HG03342 (cell line): Measurements from ENCODE around the gene LIMS2.
A peak's percentile ranks its signal among the peaks of the same experiment; 100 is the strongest.

Source experiments
- ATAC-seq: cut with Tn5 transposase; IDR thresholded peaks from one replicate; pipeline ENCODE4 v1.9.1; 2021; ENCODE audit warnings: mild to moderate bottlenecking, moderate library complexity; ENCODE audit not compliant: unreplicated experiment

The LIMS2 gene

GRCh38 chr2:127607399-127607908, 67.9 kb downstream of the LIMS2 start:
- ATAC-seq: no peak

GRCh38 chr2:127606625-127607398, 68.5 kb downstream of the LIMS2 start:
- ATAC-seq: no peak

- no peak for ATAC-seq
These were observed 69.6 kb downstream of the LIMS2 start for GRCh38 chr2:127605691-127606263.

DNA sequence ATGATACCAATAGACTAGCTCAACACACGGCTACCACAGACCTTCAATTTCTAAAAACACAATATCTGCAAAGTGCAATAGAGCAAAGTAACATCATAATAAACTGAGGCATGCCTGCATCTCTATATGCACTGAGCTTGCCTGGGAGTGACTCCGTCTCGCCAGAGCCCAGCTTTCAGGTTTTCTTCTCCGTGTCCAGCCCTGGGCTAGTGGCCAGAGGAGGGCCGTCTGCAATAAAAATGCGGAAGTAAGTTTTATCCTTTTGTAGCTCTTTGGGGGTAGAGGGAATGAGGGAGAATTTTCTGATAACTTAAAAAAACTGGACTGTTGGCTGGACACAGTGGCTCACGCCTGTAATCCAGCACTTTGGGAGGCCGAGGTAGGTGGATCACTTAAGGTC, 70.3 kb downstream of the LIMS2 start:
- no peak for ATAC-seq

DNA sequence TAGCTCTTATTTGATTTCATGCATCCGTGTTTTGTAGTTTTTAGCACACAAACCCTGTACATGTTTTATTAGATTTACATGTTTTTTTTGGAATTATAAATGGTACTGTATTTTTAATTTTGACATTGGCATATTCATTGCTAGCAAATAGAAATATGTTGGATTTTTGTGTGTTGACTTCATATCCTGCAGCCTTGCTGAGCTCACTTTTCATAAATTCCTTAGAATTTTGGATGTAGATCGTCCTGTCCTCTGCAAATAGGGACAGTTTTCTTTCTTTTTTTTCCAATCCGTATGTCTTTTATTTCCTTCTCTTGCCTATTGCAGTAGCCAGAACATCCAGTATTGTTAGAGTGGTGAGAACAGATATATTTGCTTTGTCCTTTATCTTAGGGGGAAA, 76.1 kb downstream of the LIMS2 start:
- no peak for ATAC-seq

GRCh38 chr2:127598711-127599110, 76.6 kb downstream of the LIMS2 start:
- no peak for ATAC-seq

- no peak for ATAC-seq
These were observed 77.3 kb downstream of the LIMS2 start for GRCh38 chr2:127597984-127598380.

GRCh38 chr2:127597046-127597983, 78.0 kb downstream of the LIMS2 start:
- ATAC-seq: no peak

- ATAC-seq: no peak
These were observed 78.9 kb downstream of the LIMS2 start for GRCh38 chr2:127596311-127597045.

GRCh38 chr2:127594116-127594591, 81.2 kb downstream of the LIMS2 start:
- ATAC-seq: no peak

DNA sequence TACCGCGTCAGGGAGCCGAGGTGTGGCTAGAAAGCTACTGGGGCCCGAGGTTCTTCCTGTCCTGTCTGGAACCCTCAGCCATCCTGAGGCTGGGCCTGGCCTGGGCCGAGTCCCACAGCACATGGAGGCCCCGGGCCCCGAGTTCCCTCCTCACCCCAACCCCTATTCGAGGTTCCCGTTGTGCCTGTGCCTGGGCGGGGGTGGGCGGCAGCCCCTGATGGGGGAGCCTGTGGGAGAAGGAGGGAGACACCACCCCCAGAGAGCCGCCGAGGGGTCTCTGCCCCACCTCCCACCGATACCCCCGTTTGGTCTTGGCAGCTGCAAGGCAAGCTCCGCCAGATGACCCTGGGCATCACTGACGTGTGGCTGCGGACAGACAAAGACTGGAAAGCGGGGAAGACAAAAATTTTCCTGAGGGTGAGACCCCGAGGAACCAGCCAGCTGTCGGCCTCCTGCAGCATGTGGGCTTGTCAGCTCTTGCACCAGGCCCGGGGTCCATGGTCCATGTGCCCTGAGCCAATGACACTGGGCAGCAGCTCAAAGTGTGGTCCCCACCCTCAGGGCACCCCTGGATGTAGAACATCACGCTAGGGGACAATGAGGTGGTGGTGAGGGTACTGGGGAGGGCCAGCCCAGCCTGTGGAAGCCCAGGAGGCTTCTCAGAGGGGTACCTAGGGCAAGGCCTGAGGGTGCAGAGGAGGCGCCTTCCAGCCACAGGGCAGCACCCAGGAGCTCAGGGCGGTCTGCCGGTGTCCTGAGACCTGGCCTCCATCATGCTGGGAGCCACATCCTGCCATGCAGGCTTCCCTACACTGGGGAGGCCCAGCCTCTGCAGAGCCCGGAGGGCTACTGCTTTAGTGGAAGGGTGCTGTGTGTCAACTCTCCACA, 81.9 kb downstream of the LIMS2 start:
- no peak for ATAC-seq

DNA sequence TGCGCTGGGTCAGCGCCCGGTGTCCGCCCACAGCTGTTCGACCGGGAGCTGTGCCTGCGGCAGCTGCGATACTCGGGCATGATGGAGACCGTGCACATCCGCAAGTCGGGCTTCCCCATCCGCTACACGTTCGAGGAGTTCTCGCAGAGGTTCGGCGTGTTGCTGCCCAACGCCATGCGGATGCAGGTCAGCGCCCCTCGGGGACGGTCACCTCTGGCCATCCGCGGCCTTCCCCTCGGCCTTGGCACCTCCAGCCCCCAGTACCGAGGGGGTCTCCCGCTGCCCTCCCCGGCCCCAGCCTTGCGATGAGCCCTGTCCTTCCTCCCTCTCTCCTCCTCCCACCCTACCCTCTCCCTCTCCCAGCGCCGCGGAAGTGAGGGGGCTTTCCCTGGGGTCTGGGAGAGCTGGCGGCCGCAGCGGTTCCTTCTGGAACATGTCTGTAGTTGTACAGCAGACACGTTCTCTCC, 82.5 kb downstream of the LIMS2 start:
- ATAC-seq: no peak

DNA sequence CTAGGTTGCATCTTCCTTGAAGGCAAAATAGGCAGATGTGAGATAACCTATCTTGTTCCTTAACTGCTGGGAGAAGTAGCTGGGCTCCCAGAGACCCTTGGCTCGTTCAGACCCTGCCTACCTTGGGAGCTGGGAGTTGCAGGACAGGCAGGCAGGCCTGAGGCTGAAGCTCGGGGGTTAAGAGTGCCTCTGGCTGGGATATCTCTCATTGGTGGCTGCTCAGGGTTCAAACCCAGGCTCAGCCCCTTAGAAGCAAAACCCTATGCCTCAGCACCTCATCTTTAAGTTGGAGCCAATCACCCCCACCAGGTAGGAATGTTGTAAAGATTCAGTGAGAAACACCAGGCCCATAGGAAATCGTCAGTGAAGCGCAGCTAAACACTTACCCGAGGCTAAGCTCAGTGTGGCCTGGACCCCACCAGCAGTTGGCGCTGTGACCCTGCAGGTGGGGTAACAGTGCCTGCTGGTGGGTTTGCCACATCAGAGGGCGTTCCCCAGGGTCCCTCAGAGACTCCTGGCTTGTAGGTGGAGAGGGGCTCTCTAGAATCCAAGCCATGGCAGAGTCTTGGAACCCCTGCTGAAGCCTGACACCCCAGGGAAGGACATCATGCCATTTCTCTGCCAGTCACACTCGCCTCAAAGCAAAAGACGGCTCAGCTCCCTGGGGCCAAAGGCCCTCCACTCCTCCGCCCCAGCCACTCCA, 84.0 kb downstream of the LIMS2 start:
- peak; percentile 74 for ATAC-seq

GRCh38 chr2:127590386-127591190, 84.7 kb downstream of the LIMS2 start:
- ATAC-seq: no peak

DNA sequence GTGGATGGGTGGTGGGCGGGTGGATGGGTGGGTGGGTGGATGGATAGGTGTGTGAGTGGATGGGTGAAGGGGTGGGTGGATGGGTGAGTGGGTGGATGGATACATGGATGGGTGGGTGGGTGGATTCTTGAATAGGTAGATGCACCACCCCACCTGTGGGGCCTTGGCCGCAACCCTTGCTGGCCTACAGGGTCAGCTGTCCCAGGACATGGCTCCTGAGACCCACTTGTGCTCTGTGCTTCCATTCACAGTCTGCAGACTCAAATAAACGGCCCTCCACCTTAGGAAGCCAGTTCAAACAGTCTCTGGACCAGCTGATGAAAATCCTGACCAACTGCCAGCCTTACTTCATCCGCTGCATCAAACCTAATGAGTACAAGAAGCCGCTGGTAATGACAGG, 85.5 kb downstream of the LIMS2 start:
- no peak for ATAC-seq

GRCh38 chr2:127589358-127589757, 86.0 kb downstream of the LIMS2 start:
- no peak for ATAC-seq
